Measurements from ENCODE around the gene SOCS6. TPM values are rescaled to one million over a fixed set of nuclear protein-coding genes. Genes with fewer than 3 reads are reported as not detected.

Gene SOCS6
- total and polyA plus RNA-seq, 2 donors (not counting 1 experiment from before 2014, with no cell fraction given) = 0.25 to 0.99 TPM

DNA sequence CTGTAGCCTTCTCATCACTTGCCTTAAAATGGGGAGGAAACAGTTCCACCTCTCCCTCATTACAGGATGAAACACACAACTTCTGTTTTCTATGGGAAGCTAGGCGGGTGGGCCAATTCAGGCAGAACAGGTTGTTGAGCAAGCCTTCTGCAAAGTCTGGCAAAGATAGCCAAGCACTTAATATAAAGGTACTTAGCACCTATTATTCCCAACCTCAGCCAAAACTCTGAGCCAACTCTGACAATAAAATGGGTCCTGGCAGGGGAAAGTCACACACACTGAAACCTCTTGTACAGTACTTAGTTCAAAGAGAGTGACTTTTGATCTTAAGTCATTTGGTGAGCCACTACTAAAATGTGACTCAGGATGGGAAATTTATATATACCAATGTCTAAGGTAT is 15.8 kb upstream of the SOCS6 start:
- Histone ChIP-seq H3K4me3 (ENCODE audit: control extremely low read depth in 1 of 5, extremely low read depth in 1 of 5, insufficient read depth in 1 of 5, low read depth in 2 of 5, low read length in 4 of 5) (no peak overlapping the region), H3K4me1 (ENCODE audit: control insufficient read depth in 2 of 2, insufficient read depth in 2 of 2, low read length in 2 of 2) (no peaks in the 10 kb centered on the region), H3K9ac (ENCODE audit: low read length) (no peak overlapping the region), H3K36me3 (replicated peaks in 1 of 2; ENCODE audit: control extremely low read depth in 1 of 2, control insufficient read depth in 1 of 2, extremely low read depth in 1 of 2, insufficient read depth in 2 of 2, low read length in 1 of 2) (no peaks in the 10 kb centered on the region), H3K27ac (ENCODE audit: low read length in 2 of 2) (no peak overlapping the region), H2AFZ (ENCODE audit: insufficient read depth, low read depth, low read length, poor library complexity, severe bottlenecking) (no peak overlapping the region), H3K4me2 (replicated peaks; ENCODE audit: low read depth, low read length, poor library complexity, severe bottlenecking) (no peak overlapping the region), H3K79me2 (ENCODE audit: control insufficient read depth, insufficient read depth, low read length) (no peaks in the 10 kb centered on the region), H4K20me1 (ENCODE audit: control insufficient read depth, insufficient read depth, low read length, poor library complexity, severe bottlenecking) (no peaks in the 10 kb centered on the region), H3K27me3 (replicated peaks in 1 of 4; ENCODE audit: control extremely low read depth in 1 of 4, control insufficient read depth in 3 of 4, insufficient read depth in 4 of 4, low read length in 3 of 4) (no peaks in the 10 kb centered on the region), H3K9me3 (ENCODE audit: control extremely low read depth in 1 of 3, control insufficient read depth in 2 of 3, insufficient read depth in 1 of 3, low read length in 2 of 3) (peaks cover 0 to 7% (median 3%) of the 10 kb centered on the region in 3 donors)
- intact Hi-C loops (cut with micrococcal nuclease) = no loop called here
- no peak overlapping the region for H3K27ac Mint-ChIP-seq
- no peak overlapping the region for H3K4me3 Mint-ChIP-seq
- H3K4me1 Mint-ChIP-seq = no peaks in the 10 kb centered on the region
- H3K9me3 Mint-ChIP-seq (ENCODE audit: insufficient read depth) = peaks cover 9% of the 10 kb centered on the region
- peaks cover 7% of the 10 kb centered on the region for H3K27me3 Mint-ChIP-seq
- TF ChIP-seq CTCF (IDR thresholded peaks at IDR 0.05) (no peak), EZH2 (IDR thresholded peaks at IDR 0.05; ENCODE audit: borderline replicate concordance, insufficient read depth, low read depth, low read length, poor library complexity, severe bottlenecking) (no peak)
- CTCF ChIA-PET = no interaction called here
- POLR2A ChIA-PET = no interaction called here
- ATAC-seq (ENCODE audit: low read depth) (no peak), DNase-seq (no peak)
- no CpG with 5 or more reads among the region's 1 CpG for WGBS (ENCODE audit: insufficient coverage)

- peaks cover 7% of the 10 kb centered on the region for H3K27me3 Mint-ChIP-seq
- Histone ChIP-seq H4K20me1 (ENCODE audit: control insufficient read depth, insufficient read depth, low read length, poor library complexity, severe bottlenecking) (no peaks in the 10 kb centered on the region), H3K4me1 (ENCODE audit: control insufficient read depth in 2 of 2, insufficient read depth in 2 of 2, low read length in 2 of 2) (no peaks in the 10 kb centered on the region), H3K9me3 (ENCODE audit: control extremely low read depth in 1 of 3, control insufficient read depth in 2 of 3, insufficient read depth in 1 of 3, low read length in 2 of 3) (peaks cover 2 to 8% (median 3%) of the 10 kb centered on the region in 3 donors), H3K27me3 (replicated peaks in 1 of 4; ENCODE audit: control extremely low read depth in 1 of 4, control insufficient read depth in 3 of 4, insufficient read depth in 4 of 4, low read length in 3 of 4) (no peaks in the 10 kb centered on the region), H3K27ac (ENCODE audit: low read length in 2 of 2) (no peak overlapping the region), H3K9ac (ENCODE audit: low read length) (no peak overlapping the region), H3K4me3 (ENCODE audit: control extremely low read depth in 1 of 5, extremely low read depth in 1 of 5, insufficient read depth in 1 of 5, low read depth in 2 of 5, low read length in 4 of 5) (no peak overlapping the region), H3K79me2 (ENCODE audit: control insufficient read depth, insufficient read depth, low read length) (no peaks in the 10 kb centered on the region), H3K4me2 (replicated peaks; ENCODE audit: low read depth, low read length, poor library complexity, severe bottlenecking) (no peak overlapping the region), H2AFZ (ENCODE audit: insufficient read depth, low read depth, low read length, poor library complexity, severe bottlenecking) (no peak overlapping the region), H3K36me3 (replicated peaks in 1 of 2; ENCODE audit: control extremely low read depth in 1 of 2, control insufficient read depth in 1 of 2, extremely low read depth in 1 of 2, insufficient read depth in 2 of 2, low read length in 1 of 2) (no peaks in the 10 kb centered on the region)
- TF ChIP-seq CTCF (IDR thresholded peaks at IDR 0.05) (no peak), EZH2 (IDR thresholded peaks at IDR 0.05; ENCODE audit: borderline replicate concordance, insufficient read depth, low read depth, low read length, poor library complexity, severe bottlenecking) (no peak)
- H3K27ac Mint-ChIP-seq = no peak overlapping the region
- DNase-seq = no peak
- no peak for ATAC-seq (ENCODE audit: low read depth)
- H3K4me1 Mint-ChIP-seq = no peaks in the 10 kb centered on the region
- intact Hi-C loops (cut with micrococcal nuclease) = no loop called here
- 78% methylated on average over 4 of the region's 5 CpGs for WGBS (ENCODE audit: insufficient coverage)
- ChIA-PET POLR2A (no interaction called here), CTCF (no interaction called here)
- peaks cover 8% of the 10 kb centered on the region for H3K9me3 Mint-ChIP-seq (ENCODE audit: insufficient read depth)
- no peak overlapping the region for H3K4me3 Mint-ChIP-seq
Observed at GRCh38 chr18:70276416-70277191, 12.2 kb upstream of the SOCS6 start.

Data from B cell (primary cell).